Panc1 (cell line): Measurements from ENCODE around the gene PPP4C. TPM values are rescaled to one million over a fixed set of nuclear protein-coding genes. Genes with fewer than 3 reads are reported as not detected.
A peak's percentile ranks its signal among the peaks of the same experiment; 100 is the strongest.

ENCODE experiments used
- ATAC-seq: fragments of 200-7000 bp; cut with Tn5 transposase; 2 replicates; pipeline ENCODE4 v1.9.1; 2020; ENCODE audit warnings: mild to moderate bottlenecking, moderate library complexity
- BruUV-seq: library from RNA; stranded (reverse); fragments of 400-500 nt; replicated peaks from 2 replicates; lab custom pipeline; 2021; lab: Mats Ljungman, UMichigan
- CTCF ChIA-PET: fragments of 300-600 bp; sonication (Branson Sonifier 250); formaldehyde crosslinking; loops from one replicate; lab custom pipeline; 2022; ENCODE audit warnings: antibody characterized with exemption; lab: Charles Lee
- POLR2A ChIA-PET: fragments of 300-600 bp; sonication (Branson Sonifier 250); formaldehyde crosslinking; loops from one replicate; lab custom pipeline; 2022; ENCODE audit warnings: antibody characterized with exemption; lab: Charles Lee
- DNase-seq: peaks from one replicate; pipeline ENCODE4 v3.0.0-alpha.2; 2010; ENCODE audit warnings: low read depth, low spot score
- H3K27ac ChIP-seq: 2 replicates; pipeline ENCODE4 v1.5.1; 2011; ENCODE audit warnings: mild to moderate bottlenecking, low read length, inconsistent platforms
- H3K27me3 ChIP-seq: fragments of 200-500 bp; sonication (Bioruptor generic); 2 replicates; pipeline ENCODE4 v1.6.0; 2014; ENCODE audit warnings: low read length, inconsistent platforms; ENCODE audit not compliant: control insufficient read depth, insufficient read depth
- H3K36me3 ChIP-seq: fragments of 200-500 bp; sonication (Bioruptor generic); 2 replicates; pipeline ENCODE4 v1.5.1; 2014; ENCODE audit warnings: inconsistent platforms, mild to moderate bottlenecking, low read length, moderate library complexity; ENCODE audit not compliant: control insufficient read depth, insufficient read depth
- H3K4me1 ChIP-seq: 2 replicates; pipeline ENCODE4 v1.5.1; 2011; ENCODE audit warnings: inconsistent platforms, mild to moderate bottlenecking, low read length, moderate library complexity; ENCODE audit not compliant: control insufficient read depth, insufficient read depth
- H3K4me3 ChIP-seq, 2 experiments: 2 replicates each; pipeline ENCODE4 v1.5.1; 2011 to 2012; ENCODE audit warnings: low read depth in 2 of 2, low read length in 2 of 2, mild to moderate bottlenecking in 2 of 2, inconsistent platforms in 1 of 2, moderate library complexity in 1 of 2
- H3K9me3 ChIP-seq: fragments of 200-500 bp; sonication (Bioruptor generic); 2 replicates; pipeline ENCODE4 v1.5.1; 2014; ENCODE audit warnings: low read depth, mild to moderate bottlenecking, inconsistent platforms, low read length, moderate library complexity; ENCODE audit not compliant: control insufficient read depth, insufficient read depth
- CTCF ChIP-seq: fragments of 450-650 bp; IDR thresholded peaks from 2 replicates; pipeline ENCODE4 v1.5.1; 2017; ENCODE audit warnings: mild to moderate bottlenecking
- POLR2AphosphoS5 ChIP-seq: IDR thresholded peaks from 2 replicates; pipeline ENCODE4 v1.6.1; 2012; ENCODE audit warnings: mild to moderate bottlenecking, low read depth, low read length, moderate library complexity
- REST ChIP-seq, 2 experiments: IDR thresholded peaks; 2 replicates each; pipeline ENCODE4 v1.6.1; 2011 to 2012; ENCODE audit warnings: low read depth in 2 of 2, control low read depth in 1 of 2, low read length in 1 of 2, mild to moderate bottlenecking in 1 of 2, moderate library complexity in 1 of 2; ENCODE audit not compliant: insufficient read depth in 1 of 2
- SIN3A ChIP-seq: IDR thresholded peaks from 2 replicates; pipeline ENCODE4 v1.6.1; 2012; ENCODE audit warnings: low read depth, mild to moderate bottlenecking, low read length, moderate library complexity, borderline replicate concordance; ENCODE audit not compliant: insufficient read depth
- TCF7L2 ChIP-seq: IDR thresholded peaks from 2 replicates; pipeline ENCODE4 v1.6.1; 2011; ENCODE audit warnings: mild to moderate bottlenecking, low read depth, low read length, inconsistent platforms
- in situ Hi-C: cut with HindIII; loops from 2 replicates; pipeline ENCODE4 v1.10.0; 2016; ENCODE audit warnings: low sequenced_read_pairs, low pct_unique_long_range_greater_than_20kb
- intact Hi-C: fragments of 100-400 bp; cut with micrococcal nuclease; formaldehyde crosslinking; loops from one replicate; pipeline ENCODE4 v1.10.0; 2022; ENCODE audit not compliant: unreplicated experiment
- total RNA-seq: library from RNA; stranded (reverse); gene quantifications from one replicate; pipeline ENCODE4 v1.2.1, GENCODE V29; 2021; ENCODE audit not compliant: unreplicated experiment

The PPP4C gene
- total RNA-seq, 1 experiment from 2014 or later, result 186 TPM

GRCh38 chr16:30070490-30070889, 5.3 kb upstream of the PPP4C start:
- peak overlapping the region in 1 of 2 experiments; percentile 31; a peak in 1 of 4 replicates for H3K4me3 ChIP-seq
- peak overlapping the region; percentile 68 for H3K27ac ChIP-seq
- in situ Hi-C loops (no loop called here), intact Hi-C loops (no loop called here)
- no peaks in the 10 kb centered on the region for H3K27me3 ChIP-seq
- ChIA-PET POLR2A (interaction anchor here (0.7 kb wide), 1 partner anchor 87 kb away, joined by 3 read pairs; no protein-coding TSS in a partner anchor), CTCF (no interaction called here)
- DNase-seq, result no peak
- H3K9me3 ChIP-seq, result no peaks in the 10 kb centered on the region
- H3K4me1 ChIP-seq, result peaks cover 30% of the 10 kb centered on the region
- TF ChIP-seq CTCF (no peak), TCF7L2 (no peak), POLR2AphosphoS5 (no peak; the same call in 1 of the 2 replicates), REST (IDR thresholded peaks at IDR 0.05; ENCODE audit: insufficient read depth in 1 of 2, low read depth in 2 of 2, low read length in 1 of 2) (no peak), SIN3A (no peak)
- no TSS peak for BruUV-seq
- peaks cover 35% of the 10 kb centered on the region for H3K36me3 ChIP-seq
- no peak for ATAC-seq

- ChIA-PET CTCF (no interaction called here), POLR2A (interaction anchor here (0.6 kb wide), 1 partner anchor 105 kb away, joined by 13 read pairs; no protein-coding TSS in a partner anchor)
- Histone ChIP-seq H3K27me3 (no peaks in the 10 kb centered on the region), H3K4me1 (peaks cover 13% of the 10 kb centered on the region), H3K27ac (peak overlapping the region; percentile 92), H3K36me3 (peaks cover 9% of the 10 kb centered on the region), H3K9me3 (no peaks in the 10 kb centered on the region), H3K4me3 (peak overlapping the region; percentile 87 to 88)
- in situ Hi-C loops, result no loop called here
- ATAC-seq, result peak; percentile 13
- TF ChIP-seq SIN3A (no peak), TCF7L2 (no peak), CTCF (no peak), POLR2AphosphoS5 (no peak)
- DNase-seq, result no peak
- intact Hi-C loops, result no loop called here
- BruUV-seq, result no TSS peak
Measured at GRCh38 chr16:30076276-30076791, 540 bp downstream of the PPP4C start.
